Panc1 (cell line): ENCODE measurements around the gene CORO2B.

Experiments used
- POLR2AphosphoS5 ChIP-seq: IDR thresholded peaks from 2 replicates; pipeline ENCODE4 v1.6.1; 2012; ENCODE audit warnings: mild to moderate bottlenecking, low read depth, low read length, moderate library complexity
- TCF7L2 ChIP-seq: IDR thresholded peaks from 2 replicates; pipeline ENCODE4 v1.6.1; 2011; ENCODE audit warnings: mild to moderate bottlenecking, low read depth, low read length, inconsistent platforms

DNA sequence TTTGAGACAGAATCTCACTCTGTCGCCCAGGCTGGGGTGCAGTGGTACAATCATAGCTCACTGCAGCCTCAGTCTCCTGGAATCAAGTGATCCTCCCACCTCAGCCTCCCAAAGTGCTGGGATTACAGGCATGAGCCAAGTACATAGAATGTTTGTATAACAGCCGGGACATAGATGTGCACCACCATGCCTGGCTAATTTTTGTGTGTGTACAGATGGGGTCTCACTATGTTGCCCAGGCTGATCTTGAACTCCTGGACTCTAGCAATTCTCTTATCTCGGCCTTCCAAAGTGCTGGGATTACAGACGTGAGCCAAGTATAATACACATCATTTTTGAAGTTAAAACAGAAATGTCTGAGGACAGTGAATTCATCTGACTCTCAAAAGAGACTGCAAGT is 93.5 kb downstream of the CORO2B start:
- TF ChIP-seq POLR2AphosphoS5: no peak
- TF ChIP-seq TCF7L2: no peak
